ENCODE results near the gene VAV3.

The VAV3 gene

DNA sequence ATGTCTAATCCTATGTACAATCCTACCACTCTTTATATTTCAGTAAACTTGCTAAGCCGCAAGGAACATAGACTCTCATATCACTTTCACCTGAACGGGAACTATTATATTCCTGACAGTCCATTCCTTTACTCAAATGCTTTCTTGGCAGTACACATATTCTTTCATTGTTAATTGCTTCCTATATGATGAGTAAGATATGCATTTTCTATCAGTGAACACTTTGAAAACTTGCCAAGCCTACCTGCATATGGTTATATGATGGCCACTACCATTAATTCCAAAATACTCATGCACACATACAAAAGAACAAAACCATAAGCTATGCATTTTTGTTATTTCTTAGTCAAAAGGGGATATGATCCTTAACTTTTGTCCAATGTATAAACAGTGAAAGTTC is 341.5 kb downstream of the VAV3 start:
- ATAC-seq (replicated peaks) (peak in 1 of 2 donors; percentile 14), DNase-seq (no peak)
- Mint-ChIP-seq H3K36me3 (peaks cover 14 to 45% of the 10 kb centered on the region in 2 donors), H3K4me3 (no peak overlapping the region), H3K4me1 (peaks cover 29 to 41% of the 10 kb centered on the region in 2 donors), H3K27me3 (no peaks in the 10 kb centered on the region), H3K9me3 (peaks cover 8 to 9% of the 10 kb centered on the region in 2 donors), H3K27ac (peak overlapping the region; percentile 37)

DNA sequence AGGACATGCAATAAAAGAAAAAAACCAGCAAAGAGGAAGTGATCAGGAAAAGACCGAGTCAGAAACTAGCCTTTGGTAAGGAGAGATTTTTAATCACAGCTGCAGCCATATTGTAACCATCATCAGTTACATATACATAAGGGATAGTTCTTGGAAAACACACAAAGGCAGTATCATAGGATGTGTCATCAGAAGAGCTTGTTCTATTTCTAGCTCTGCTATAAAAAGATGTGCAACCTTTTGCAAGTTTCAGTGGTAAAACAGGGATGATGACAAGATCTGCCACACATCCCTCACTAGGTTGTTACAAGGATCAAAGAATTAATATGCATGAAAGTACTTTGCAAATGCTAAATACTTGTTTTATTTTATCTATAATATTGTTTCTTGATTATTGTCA is 342.0 kb downstream of the VAV3 start:
- Mint-ChIP-seq H3K4me1 (peaks cover 30 to 42% of the 10 kb centered on the region in 2 donors), H3K36me3 (peaks cover 18 to 47% of the 10 kb centered on the region in 2 donors), H3K4me3 (peak overlapping the region in 1 of 2 donors; percentile 49), H3K27ac (peak overlapping the region; percentile 81), H3K27me3 (no peaks in the 10 kb centered on the region), H3K9me3 (peaks cover 8 to 9% of the 10 kb centered on the region in 2 donors)
- no peak for DNase-seq
- ATAC-seq (replicated peaks): peak; percentile 73

DNA sequence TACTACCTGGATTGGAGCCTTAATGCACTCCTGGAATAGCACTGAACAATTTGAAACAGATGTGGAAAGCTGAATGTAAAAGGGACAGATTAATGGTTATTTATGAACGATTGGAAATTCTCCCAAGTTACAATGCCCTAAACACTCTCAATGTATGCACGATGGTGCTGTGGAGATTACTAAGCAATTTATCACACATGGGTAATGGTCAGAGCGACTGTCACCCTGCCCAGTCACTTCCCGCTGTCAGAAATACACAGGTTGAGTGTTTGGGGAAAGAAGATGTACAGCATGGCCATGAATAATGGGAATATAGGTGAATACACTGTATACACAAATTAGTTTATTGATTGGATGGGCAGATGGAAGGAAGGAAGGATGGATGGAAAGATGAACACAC is 342.4 kb downstream of the VAV3 start:
- H3K4me3 Mint-ChIP-seq: peak overlapping the region in 1 of 2 donors; percentile 49
- peaks cover 31 to 47% of the 10 kb centered on the region in 2 donors for H3K4me1 Mint-ChIP-seq
- no peak for ATAC-seq (replicated peaks)
- H3K27ac Mint-ChIP-seq: peak overlapping the region; percentile 81
- no peaks in the 10 kb centered on the region for H3K27me3 Mint-ChIP-seq
- DNase-seq: no peak
- H3K9me3 Mint-ChIP-seq: peaks cover 8 to 11% of the 10 kb centered on the region in 2 donors
- peaks cover 22 to 51% of the 10 kb centered on the region in 2 donors for H3K36me3 Mint-ChIP-seq

DNA sequence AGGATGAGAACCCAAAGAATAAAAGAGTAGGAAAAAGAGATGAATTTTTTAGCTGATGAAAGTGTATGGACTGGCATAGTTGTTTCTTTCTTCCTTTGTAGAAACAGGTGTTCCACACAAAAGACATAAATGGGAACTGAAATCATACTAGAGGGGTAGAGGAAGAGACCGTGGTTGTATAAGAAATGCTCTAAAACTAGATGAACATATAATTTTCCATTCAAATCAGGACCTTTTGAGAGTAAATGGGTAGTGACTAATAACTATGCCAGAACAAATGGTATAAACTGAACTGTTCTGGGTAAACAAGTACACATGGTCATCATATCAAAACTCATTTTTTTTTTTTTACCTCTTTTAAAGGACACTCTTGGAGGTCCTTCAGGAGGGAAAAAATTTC is 344.2 kb downstream of the VAV3 start:
- H3K27me3 Mint-ChIP-seq: no peaks in the 10 kb centered on the region
- H3K4me3 Mint-ChIP-seq: no peak overlapping the region
- peak overlapping the region; percentile 14 for H3K27ac Mint-ChIP-seq
- H3K9me3 Mint-ChIP-seq: peaks cover 8 to 13% of the 10 kb centered on the region in 2 donors
- ATAC-seq (replicated peaks): peak; percentile 75 to 85
- H3K4me1 Mint-ChIP-seq: peaks cover 26 to 41% of the 10 kb centered on the region in 2 donors
- no peak for DNase-seq
- H3K36me3 Mint-ChIP-seq: peaks cover 33 to 52% of the 10 kb centered on the region in 2 donors

DNA sequence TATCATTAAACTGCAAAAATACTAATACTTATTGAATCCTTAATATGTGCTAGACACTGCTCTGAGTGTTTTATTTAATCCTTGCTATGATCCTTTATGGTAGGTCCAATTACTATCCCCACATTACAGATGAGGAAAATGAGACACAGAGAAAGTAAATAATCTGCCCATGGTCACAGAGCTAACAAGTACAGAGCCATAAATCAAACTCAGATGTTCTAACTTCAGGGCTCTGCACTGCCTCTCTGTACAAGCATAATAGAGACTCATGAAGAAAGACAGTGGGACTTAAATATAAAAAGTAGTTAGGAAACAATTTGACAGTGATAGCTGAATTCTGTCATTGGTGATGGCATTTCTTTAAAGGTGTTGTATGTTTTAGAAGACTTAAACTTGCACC is 346.4 kb downstream of the VAV3 start:
- H3K4me3 Mint-ChIP-seq: no peak overlapping the region
- peaks cover 46 to 63% of the 10 kb centered on the region in 2 donors for H3K36me3 Mint-ChIP-seq
- H3K9me3 Mint-ChIP-seq: peaks cover 8 to 19% of the 10 kb centered on the region in 2 donors
- no peak for DNase-seq
- no peaks in the 10 kb centered on the region for H3K27me3 Mint-ChIP-seq
- no peak overlapping the region for H3K27ac Mint-ChIP-seq
- no peak for ATAC-seq (replicated peaks)
- peaks cover 26 to 37% of the 10 kb centered on the region in 2 donors for H3K4me1 Mint-ChIP-seq

DNA sequence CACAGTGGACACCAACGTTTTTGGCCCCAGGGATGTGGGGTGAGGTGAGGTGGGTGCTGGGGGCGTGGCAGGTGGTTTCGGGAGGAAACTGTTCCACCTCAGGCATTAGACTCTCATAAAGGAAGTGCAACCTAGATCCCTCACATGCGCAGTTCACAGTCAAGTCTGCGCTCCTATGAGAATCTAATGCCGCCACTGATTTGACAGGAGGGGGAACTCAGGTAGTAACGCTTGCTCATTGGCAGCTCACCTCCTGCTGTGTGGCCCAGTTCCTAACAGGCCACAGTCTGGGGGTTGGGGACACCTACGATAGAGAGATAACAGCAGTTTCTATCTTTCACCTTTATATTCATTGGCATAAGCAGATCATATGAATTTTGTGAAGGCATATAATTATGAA is 347.1 kb downstream of the VAV3 start:
- peaks cover 22 to 30% of the 10 kb centered on the region in 2 donors for H3K4me1 Mint-ChIP-seq
- H3K27me3 Mint-ChIP-seq: no peaks in the 10 kb centered on the region
- H3K27ac Mint-ChIP-seq: no peak overlapping the region
- H3K4me3 Mint-ChIP-seq: no peak overlapping the region
- DNase-seq (no peak), ATAC-seq (replicated peaks) (no peak)
- peaks cover 50 to 69% of the 10 kb centered on the region in 2 donors for H3K36me3 Mint-ChIP-seq
- H3K9me3 Mint-ChIP-seq: peaks cover 14 to 21% of the 10 kb centered on the region in 2 donors

DNA sequence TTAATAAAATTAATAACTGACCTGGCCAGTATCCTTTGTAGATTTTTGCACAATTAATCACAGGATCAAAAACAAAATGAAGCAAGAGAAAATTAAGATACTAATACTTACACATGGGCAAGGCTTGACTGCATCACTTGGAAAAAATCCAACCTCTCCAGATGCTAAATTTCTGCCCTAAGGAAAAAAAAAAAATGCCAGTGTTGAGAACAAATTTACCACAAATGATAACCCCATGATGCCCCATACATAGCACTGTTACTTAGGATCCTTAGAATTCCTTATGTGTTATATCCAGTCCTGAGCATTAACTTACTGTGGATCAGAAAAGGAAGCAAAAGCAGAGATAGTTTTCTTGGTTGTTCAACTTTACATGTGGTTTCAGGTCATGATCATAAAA is 347.5 kb downstream of the VAV3 start:
- H3K27me3 Mint-ChIP-seq: no peaks in the 10 kb centered on the region
- ATAC-seq (replicated peaks) (no peak), DNase-seq (no peak)
- H3K4me1 Mint-ChIP-seq: peaks cover 17 to 26% of the 10 kb centered on the region in 2 donors
- peaks cover 14 to 25% of the 10 kb centered on the region in 2 donors for H3K9me3 Mint-ChIP-seq
- H3K27ac Mint-ChIP-seq: no peak overlapping the region
- H3K36me3 Mint-ChIP-seq: peaks cover 53 to 69% of the 10 kb centered on the region in 2 donors
- no peak overlapping the region for H3K4me3 Mint-ChIP-seq

DNA sequence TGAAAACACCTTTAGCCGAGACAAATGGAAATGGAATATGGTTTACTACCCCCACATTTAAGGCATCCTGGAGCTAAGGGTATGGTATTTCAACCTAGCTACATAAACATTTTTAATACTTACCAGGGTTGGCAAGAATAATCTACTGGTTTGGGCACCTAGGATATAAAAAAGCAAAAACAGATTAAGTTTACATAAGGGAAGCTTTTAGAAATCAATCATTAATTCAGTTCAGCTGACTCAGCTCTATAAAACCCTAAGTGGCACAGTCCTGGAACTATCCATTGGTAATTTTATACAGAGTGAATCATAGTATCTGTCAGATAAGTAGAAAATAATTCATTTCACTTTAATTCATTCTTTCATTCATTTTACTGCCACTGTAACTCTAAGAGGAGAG is 355.2 kb downstream of the VAV3 start:
- no peak overlapping the region for H3K4me3 Mint-ChIP-seq
- ATAC-seq (replicated peaks) (no peak), DNase-seq (no peak)
- no peaks in the 10 kb centered on the region for H3K27me3 Mint-ChIP-seq
- peaks cover 15% of the 10 kb centered on the region in 2 donors for H3K9me3 Mint-ChIP-seq
- H3K36me3 Mint-ChIP-seq: peaks cover 33 to 48% of the 10 kb centered on the region in 2 donors
- peaks cover 0 to 3% of the 10 kb centered on the region in 2 donors for H3K4me1 Mint-ChIP-seq
- H3K27ac Mint-ChIP-seq: no peak overlapping the region

DNA sequence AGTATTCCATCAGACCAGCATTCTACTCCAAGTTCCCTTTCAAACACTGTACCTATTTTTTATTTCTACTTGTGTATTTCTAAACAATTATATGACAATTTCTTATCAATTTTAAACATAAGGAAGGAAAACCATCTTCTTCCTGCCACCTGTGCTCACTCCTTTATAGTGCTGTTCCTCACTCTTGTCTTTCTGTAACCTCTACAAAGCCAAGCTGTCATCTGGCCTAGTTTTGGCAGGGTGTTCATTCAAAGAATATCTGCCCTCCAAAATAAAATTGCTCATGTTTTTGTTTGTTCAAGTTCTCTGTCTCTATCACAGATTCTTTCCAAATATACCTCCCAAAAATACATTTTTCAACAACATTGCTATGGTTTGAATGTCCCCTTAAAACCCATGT is 360.2 kb downstream of the VAV3 start:
- no peaks in the 10 kb centered on the region for H3K27me3 Mint-ChIP-seq
- H3K4me3 Mint-ChIP-seq: no peak overlapping the region
- DNase-seq: no peak
- H3K36me3 Mint-ChIP-seq: peaks cover 15 to 24% of the 10 kb centered on the region in 2 donors
- peaks cover 2 to 11% of the 10 kb centered on the region in 2 donors for H3K4me1 Mint-ChIP-seq
- H3K9me3 Mint-ChIP-seq: peaks cover 3 to 4% of the 10 kb centered on the region in 2 donors
- H3K27ac Mint-ChIP-seq: no peak overlapping the region
- ATAC-seq (replicated peaks): no peak

DNA sequence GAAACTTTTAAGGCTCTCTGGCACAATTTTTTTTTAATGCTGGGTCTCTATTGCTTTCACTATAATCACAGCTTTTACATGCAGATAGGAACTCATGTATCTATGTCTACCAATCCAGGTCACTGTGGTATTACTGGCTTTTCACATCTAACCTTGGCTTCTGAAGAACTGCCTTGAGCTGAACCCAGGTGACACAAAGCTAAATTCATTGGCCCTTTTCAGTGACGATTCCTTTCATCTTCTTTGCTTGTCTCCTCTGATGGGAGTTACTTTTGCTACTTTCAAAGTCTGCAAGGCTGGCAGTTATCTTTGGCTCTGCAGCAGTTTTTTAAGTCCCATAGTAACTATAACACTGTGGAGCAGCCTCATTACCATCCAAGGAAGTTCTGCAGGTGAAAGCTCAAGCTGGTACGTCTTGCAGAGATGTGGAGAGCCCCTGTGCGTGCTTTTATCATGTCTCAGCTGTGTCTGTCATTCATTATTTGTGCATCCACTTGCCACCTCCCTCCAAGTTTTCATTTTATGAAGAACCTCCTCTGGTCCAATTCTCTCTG is 364.3 kb downstream of the VAV3 start:
- no peak overlapping the region for H3K27ac Mint-ChIP-seq
- no peak overlapping the region for H3K4me3 Mint-ChIP-seq
- H3K9me3 Mint-ChIP-seq: no peaks in the 10 kb centered on the region
- peaks cover 2 to 11% of the 10 kb centered on the region in 2 donors for H3K4me1 Mint-ChIP-seq
- ATAC-seq (replicated peaks) (no peak), DNase-seq (no peak)
- H3K27me3 Mint-ChIP-seq: no peaks in the 10 kb centered on the region
- H3K36me3 Mint-ChIP-seq: peaks cover 7 to 20% of the 10 kb centered on the region in 2 donors

DNA sequence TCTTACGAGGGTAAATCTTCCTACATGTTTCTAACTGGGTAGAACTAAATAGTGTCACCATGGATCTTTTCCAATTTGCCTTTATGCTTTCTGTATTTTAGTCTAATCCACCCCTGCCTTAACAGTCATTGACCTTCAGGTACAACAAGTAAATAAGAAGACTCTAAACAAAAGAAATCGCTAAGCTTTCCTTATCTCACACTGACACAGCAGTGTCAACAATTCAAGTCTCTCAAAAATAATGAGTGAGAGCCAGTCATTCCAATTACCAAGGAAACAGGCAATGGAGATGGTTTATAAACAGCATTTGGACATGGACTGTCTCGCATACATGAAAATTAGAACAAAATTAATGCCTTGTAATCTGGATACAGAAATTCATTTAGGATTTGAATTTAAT is 365.8 kb downstream of the VAV3 start:
- Mint-ChIP-seq H3K4me3 (no peak overlapping the region), H3K9me3 (no peaks in the 10 kb centered on the region), H3K4me1 (peaks cover 0 to 2% of the 10 kb centered on the region in 2 donors), H3K27me3 (no peaks in the 10 kb centered on the region), H3K36me3 (peaks cover 7 to 23% of the 10 kb centered on the region in 2 donors), H3K27ac (no peak overlapping the region)
- ATAC-seq (replicated peaks) (no peak), DNase-seq (no peak)

DNA sequence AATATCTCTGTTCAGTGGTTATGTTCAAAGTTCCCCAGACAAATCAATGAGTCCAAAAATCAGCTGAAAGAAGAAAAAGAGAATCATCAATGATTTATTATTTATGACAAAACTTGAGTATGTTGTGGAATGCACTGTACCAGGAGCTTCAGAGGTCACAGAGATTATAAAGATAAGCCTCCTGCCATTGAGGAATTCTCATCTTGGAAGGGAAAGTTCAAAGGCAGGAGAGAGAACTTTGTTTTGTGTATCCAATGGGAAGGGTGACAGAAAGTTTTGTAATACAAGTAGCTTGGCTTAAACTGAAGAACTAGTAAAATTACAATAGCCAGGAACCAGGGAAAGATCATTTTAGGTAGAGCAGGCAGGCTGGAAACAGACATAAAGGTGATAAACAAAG is 367.7 kb downstream of the VAV3 start:
- peaks cover 7 to 23% of the 10 kb centered on the region in 2 donors for H3K36me3 Mint-ChIP-seq
- peaks cover 0 to 6% of the 10 kb centered on the region in 2 donors for H3K4me1 Mint-ChIP-seq
- DNase-seq (no peak), ATAC-seq (replicated peaks) (no peak)
- no peak overlapping the region for H3K27ac Mint-ChIP-seq
- no peaks in the 10 kb centered on the region for H3K9me3 Mint-ChIP-seq
- H3K27me3 Mint-ChIP-seq: no peaks in the 10 kb centered on the region
- no peak overlapping the region for H3K4me3 Mint-ChIP-seq

DNA sequence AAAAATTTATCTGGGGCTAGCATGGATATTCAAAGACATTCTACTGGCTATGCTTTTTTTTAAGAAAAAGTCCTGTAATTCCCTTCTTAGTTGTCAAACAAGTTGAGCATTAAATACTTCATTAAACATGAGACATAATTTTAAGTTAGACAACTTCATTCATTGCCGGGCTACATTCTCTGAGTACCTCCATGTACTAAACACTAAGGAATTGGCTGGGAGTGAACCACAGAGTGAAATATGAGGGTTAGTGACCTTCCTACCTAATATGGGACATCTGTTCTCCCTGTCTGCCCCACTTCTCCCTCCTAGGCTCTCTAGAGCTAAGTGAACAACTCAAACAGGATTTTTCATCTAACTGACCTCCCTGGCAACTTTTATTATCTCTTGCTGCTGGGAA is 370.4 kb downstream of the VAV3 start:
- no peak overlapping the region for H3K27ac Mint-ChIP-seq
- no peaks in the 10 kb centered on the region for H3K27me3 Mint-ChIP-seq
- H3K4me1 Mint-ChIP-seq: peaks cover 10 to 17% of the 10 kb centered on the region in 2 donors
- no peak for ATAC-seq (replicated peaks)
- peaks cover 4 to 26% of the 10 kb centered on the region in 2 donors for H3K36me3 Mint-ChIP-seq
- no peak for DNase-seq
- no peaks in the 10 kb centered on the region for H3K9me3 Mint-ChIP-seq
- no peak overlapping the region for H3K4me3 Mint-ChIP-seq

DNA sequence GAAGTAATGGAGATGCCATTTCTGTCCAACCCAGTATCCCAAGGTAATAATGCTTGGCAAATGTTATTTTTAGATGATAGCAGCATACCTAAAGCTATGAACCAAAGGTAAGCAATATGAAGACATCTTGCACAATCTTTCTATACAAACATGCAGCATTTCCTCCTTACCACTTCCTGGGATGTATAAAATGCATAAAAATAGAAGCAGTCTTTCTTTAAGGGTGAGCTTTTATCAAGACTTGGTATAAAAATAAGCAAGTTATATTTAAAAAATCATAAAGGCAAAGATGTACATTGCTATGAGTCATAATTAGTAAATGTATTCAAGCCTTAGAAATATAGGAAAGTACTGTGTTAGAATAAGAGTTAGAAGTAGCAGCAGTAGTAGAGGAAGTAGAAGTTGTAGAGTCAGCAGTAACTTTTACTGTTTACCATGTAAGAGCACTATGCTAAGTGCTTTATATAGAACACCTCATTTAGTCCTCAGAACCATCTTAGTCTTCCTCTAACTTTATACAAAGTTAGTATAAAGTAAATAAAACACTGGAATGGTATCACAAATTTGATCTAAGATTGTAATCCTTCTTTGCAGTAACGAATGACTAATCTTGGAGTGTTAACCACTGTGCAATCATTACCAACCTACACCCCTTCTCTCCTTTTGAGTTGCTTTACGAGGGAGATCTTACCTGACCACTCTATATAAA is 371.3 kb downstream of the VAV3 start:
- Mint-ChIP-seq H3K36me3 (peaks cover 4 to 25% of the 10 kb centered on the region in 2 donors), H3K4me3 (no peak overlapping the region), H3K4me1 (peaks cover 10 to 17% of the 10 kb centered on the region in 2 donors), H3K27me3 (no peaks in the 10 kb centered on the region), H3K9me3 (no peaks in the 10 kb centered on the region), H3K27ac (no peak overlapping the region)
- ATAC-seq (replicated peaks) (no peak), DNase-seq (no peak)
